Measurements from ENCODE around the gene ASXL1.

The ASXL1 gene

DNA sequence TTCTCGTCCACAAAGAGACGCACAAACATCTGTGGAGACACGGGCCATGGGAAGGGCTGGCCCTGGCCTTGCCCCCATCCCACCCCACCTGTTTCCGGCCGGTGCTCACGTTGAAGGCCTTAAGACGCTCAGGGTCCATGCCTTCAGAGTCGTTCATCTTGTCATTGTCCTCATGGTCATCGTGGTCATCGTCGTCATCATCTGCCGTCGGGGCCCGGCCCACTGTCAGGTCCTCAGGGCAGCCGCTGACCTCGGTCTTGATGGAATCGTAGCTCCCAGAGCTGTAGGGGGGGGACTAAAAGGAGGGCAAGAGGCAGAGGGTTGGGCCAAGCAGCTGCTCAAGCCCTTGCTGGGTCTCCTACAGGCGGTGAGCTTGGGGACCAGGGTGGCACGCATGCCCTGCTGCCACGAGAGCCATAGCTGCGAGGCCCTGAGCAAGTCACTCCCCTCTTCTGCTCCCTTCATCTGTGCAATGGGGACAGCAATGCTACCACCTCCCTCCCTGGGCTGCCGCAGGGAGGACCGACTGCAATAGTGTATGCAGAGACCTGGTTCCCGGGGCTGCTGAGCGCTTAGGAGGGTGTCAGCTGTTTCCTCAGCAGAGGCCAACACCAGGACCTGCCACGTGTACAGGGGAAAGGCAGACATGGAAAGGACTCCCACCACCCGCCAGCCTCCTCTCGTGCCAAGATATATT lies 95.5 kb downstream of the ASXL1 start:
- no peak for DNase-seq (ENCODE audit: low read depth)

DNA sequence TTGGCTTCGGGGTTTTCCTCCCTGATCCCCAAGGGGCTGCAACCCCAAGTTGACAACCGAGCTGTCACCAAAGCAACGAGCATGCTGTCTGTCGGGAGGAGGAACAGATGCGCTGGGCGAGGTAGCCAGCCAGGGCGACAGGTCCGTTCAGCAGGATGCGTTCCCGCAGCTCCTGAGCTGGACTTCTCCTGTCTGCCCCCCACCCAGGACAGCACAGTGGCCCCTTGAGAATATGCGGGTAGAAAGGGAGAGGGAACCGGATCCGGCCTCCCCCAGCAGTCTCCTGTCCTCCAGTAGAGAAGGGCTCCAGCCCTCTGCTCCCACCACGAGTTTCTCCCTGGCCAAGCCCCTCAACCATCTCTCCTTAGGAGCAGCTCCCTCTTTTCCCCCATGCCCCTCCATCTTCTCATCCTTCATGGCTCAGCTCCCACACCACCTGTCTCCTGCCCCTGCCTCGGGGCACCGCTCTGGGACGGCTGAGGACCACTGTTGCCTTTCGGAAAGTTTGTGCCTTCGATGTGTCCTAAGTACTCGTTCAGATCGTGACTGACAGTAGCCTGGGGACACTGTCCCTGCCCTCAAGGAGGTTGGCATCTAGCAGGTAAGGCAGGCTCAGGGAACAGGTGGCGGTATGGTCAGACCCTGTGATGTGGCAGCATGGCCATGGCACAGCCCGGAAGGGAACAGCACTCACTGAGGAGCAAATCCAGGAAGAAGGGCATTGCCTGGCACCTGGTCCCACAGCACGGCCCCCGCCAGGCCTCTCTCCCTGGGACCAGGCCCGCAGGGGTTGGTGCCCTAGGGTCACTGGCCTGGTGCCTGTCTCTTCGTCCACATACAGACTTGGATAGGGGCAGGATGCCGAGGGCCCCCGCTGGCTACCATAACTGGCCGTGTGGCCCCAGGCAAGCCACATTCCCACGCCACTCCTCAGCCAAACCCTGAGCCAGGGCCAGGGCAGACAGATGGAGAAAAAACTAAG lies 96.3 kb downstream of the ASXL1 start:
- DNase-seq (ENCODE audit: low read depth): no peak

DNA sequence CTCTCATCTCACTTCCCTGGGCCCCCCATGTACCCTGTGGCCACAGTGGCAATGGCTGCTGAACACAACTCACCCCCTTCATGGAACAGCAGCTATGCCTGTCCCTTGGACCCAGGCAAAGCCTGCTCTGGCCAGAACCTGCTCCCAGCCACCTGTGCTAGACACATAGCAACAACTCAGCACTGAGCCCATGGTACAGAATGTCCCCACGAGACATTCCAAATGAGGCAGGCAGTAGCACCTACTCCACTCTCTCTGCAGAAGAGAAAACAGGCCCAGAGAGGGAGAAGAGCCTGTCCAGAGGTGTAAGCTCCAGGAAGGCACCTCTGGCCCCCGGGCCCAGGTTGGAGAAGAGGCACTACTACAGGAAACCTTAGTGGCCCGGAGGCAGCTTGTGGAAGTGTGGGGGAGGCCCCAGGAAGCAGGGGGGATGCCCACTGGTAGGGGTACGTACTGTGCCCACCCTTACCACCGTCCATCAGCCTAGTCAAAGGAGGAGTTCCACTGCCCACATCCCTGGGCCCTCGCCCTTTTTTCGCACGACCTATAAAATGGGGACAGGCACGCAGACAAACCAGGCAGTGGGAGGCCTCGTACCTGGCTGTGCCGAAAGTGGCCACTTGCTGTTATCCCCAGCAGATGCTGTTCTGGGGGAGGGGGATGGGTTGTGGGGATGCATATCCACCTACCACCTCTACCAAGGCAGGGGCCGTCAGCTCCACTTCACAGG lies 97.2 kb downstream of the ASXL1 start:
- no peak for DNase-seq (ENCODE audit: low read depth)

DNA sequence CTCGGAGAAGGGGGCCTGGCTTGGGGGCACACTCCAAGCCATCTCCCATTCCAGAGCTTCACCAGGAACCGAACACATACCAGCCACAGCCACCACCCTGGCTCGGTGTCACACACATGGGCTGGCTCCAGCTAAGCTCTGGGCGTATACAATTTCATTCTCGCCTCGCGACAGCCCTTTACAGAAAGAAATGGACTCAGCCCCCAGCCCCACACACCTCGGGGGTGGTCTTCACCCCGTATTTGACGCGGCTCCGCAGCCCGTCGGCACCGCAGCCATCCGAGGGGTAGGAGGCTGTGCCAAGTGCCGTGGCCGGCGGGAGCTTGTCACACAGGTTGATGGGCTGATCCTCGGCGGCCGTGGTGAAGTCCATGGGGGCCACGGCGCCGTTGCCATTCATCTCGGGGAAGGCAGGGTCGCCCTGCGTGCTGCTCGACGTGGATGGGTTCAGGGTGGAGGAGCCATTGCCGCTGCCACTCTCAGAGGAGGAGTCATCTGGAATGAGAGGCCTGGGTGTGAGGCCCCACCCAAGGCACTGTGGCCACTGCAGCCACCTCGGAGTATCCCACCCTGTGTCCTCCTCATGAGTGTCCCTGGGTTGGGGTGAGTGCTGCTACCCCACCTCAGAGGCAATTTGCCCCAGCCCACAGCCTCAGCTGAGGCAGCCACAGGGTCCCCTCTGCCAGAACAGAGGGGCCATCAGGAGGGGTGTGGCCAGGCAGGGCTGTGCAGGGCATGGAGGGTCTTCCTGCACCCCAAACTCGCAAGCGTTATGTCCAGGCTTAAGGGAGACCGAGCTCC lies 98.0 kb downstream of the ASXL1 start:
- no peak for DNase-seq (ENCODE audit: low read depth)

DNA sequence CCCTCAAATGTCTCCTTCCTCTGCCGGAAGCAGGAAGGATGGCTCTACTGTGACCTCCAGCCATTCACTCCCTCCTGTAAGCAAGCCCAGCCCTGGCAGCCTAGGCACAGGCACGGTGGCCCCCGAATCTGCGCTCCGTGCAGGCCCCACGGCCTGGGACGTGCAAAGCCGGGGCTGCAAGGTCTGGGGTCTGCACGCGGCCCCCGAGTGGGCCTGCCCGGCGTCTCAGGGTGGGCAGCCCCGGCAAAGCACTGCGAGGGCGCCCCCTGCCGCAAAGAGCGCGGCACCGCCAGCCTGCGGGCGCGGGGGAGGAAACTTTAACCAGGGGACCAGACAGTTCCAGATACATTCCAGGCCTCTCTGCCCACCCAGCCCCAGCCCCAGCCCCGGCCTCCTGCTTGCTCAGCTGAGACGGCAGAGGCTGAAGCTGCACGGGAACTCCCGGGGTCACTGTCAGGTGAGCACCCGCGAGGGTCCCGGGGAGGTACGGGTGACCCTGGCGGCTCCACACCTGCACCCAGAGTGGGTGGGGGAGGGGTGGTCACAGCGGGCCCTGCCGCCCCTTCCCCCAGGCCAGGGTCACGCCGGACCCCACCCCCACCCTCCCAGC lies 98.8 kb downstream of the ASXL1 start:
- DNase-seq (ENCODE audit: low read depth): no peak

DNA sequence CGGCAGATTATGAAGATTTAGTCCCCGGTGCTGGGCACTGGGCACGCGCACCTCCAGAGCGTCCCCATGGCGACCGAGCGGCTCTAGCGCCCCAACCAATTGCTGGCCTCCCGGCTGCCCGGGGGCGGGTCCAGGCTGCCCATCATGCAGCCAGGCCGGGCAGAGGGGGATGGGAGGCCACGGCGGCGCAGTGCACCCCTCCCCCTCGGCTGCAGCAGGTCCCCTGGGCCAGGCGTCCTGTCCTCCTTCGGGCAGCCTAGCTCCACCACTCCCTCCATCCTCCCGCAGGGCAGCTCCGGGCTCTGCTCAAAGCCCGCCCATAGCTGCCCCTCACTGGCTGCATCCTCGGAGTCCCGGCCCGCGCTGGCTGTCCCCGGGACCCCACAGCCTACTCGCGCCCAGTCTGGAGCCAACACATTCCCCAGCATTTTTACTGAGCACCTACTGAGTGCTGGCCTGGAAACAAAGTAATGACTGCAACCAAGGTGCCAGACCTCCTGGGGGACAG lies 99.4 kb downstream of the ASXL1 start:
- DNase-seq (ENCODE audit: low read depth): no peak

DNA sequence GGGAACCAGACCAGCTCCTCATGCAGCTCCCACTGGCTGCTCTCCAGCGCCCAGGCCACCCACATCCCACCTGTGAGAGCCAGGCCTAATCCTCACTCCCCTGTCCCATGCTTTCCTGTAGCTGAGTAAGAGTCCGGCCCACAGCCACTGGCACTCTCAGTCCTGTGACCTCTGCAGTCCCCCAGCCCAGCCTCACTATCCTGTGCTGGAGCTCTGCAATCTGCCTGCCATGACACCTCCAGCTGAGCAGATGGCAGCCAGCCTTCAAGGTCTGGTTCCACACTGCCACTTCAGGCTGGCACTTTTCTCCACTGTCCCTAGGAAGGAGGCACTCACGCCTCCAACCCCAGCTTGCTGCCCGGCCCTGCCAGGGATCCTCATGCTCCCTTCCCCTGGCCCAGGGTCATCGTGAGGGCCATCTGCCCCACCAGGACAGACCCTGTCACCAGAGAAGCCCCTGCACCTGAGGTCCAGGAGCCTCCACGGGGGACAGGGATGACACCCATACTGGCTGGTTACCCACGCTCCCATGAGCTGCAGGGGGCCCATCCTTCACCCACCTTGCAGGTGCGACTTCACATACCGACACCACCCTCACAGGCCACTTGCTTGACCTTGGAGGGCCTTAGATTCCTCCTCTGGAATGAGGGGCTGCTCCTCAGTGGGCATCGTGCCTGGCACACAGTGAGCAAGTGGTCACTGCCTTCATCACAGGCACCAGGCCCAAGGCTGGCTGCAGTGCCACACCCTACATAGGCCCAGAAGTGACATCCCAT lies 100.1 kb downstream of the ASXL1 start:
- DNase-seq (ENCODE audit: low read depth): no peak

DNA sequence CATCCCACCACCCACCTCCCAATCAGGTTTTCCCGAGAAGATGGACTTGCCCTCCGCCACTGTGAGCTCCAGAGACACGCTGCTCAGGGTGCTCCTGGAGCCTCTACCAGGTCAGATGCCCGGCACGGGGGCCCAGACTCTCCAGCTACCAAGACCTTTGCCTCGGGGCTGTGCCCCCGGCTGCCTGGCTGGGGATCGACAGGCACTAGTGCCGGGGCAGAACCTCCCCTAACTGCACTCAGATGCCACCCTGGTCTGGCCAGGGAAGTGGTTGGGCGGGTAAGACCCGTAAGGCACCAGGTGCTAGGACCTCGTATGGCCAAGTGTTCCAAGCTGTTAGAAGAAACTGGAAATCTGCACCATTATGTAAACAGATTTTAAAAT lies 100.7 kb downstream of the ASXL1 start:
- no peak for DNase-seq (ENCODE audit: low read depth)

DNA sequence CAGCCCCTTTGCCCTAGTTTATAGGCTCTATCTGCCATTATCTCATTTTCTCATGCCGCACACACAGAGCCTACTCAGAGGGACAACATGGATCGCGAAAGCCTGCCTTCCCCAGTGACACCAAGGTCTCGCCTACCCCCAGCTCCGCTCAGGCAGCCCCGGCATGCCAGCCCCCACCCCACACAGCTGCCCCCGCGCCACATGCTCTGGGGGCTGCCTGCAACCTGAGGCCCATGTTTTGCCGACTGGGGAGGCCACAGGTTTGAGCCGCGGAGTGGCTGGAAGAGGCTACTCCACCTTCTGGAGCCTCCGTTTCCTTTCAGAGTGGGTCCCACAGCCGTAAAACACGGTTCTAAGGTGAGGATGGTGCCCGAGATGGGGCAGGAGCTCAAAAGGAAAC lies 102.1 kb downstream of the ASXL1 start:
- no peak for DNase-seq (ENCODE audit: low read depth)

DNA sequence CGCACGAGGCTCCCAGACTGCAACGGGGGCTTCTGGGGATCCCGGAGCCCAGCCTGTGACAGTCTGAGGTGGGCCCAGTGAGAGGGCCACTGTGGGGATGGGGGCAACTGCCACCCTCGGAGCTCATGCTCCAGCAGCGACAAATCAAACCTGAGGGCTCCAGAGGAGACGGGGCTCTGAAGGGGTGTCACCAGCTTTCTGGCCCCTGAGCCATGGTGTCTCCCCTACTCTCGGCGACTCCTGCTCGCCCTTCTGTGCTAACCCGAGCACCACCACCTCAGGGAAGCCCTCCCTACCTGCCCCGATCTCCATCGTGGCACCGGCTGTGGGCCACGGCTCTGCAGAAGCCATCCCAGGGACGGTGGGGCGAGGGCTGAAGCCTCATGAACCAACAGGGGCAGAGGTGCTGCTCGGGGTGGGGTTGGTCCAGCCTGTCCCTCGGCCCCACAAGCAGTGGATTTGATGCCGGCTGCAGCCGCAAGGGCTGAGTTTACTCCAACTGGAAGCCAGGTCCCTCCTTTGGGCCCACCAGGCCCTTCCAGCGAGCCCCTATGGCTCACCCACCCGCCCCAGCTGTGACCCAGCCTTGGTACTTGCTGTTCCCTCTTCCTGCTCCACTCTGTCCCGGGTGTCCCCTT lies 102.7 kb downstream of the ASXL1 start:
- no peak for DNase-seq (ENCODE audit: low read depth)

DNA sequence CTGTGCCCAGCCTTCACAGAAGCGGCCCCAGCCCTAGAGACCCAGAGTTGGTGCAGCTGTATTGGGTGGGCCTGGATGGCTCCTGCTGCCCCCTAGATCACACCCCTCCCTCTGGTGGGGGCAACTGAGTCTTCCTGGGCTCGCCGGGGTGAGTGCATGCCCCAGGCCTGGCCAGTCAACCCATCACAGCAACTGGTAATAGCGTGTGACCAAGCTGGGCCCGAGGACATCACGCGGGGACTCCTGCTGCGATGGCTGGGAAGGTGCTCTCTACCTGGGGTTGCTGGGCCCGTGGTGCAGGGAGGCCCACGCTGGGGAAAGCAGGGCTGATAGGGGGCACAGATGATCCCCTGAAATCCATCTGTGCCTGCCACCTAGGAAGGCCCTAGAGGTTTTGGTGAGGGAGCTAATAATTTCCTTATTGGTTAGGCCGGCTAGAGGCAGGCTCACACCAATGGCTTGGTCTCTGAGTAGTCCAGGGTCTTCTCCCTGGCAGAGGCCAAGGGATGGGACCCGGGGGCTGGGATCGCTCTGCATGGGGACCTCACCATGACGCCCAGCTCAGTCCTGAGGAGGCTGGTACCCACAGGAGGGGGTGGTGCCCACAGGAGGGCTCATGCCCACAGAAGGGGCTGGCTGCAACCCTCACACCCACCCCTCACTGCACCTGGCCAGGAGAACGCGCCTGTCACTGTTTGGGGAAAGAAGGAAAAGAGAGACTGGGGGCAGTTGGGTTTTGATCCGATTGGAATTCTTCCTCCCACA lies 103.9 kb downstream of the ASXL1 start:
- no peak for DNase-seq (ENCODE audit: low read depth)

DNA sequence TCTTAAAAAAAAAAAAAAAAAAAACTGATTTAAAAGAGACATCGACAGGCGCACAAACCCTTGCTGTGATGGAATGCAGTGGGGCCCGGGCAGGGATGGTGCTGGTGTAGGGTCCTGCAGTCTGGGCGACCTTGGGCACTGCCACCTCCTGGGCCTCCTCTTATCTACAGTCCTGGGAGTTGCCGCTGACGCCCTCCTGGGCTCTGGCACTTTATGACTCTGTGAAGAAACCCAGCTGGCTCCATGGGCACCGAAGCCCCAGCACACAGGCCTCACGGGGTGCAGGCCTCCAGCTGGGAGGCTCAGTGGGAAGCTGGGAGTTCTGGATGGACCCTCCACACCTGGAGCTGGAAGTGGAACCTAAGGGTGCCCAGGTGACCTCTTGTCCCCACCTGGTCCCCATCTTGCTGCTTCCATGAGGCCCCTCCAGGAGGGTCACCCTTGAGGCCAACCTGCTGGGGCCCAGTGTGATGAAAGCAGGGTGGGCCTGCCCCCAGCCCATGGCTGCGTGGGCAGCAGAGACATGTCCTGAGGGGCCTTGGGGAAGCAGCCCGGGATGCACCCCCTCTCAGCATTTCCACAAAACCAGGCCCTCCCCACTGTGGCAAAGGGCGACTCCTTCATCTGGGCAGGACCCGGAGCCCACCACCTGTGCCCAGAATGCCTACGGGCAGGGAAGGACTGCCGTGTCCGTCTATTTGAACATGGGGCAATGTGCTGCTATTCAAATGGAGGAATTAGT lies 104.9 kb downstream of the ASXL1 start:
- no peak for DNase-seq (ENCODE audit: low read depth)

DNA sequence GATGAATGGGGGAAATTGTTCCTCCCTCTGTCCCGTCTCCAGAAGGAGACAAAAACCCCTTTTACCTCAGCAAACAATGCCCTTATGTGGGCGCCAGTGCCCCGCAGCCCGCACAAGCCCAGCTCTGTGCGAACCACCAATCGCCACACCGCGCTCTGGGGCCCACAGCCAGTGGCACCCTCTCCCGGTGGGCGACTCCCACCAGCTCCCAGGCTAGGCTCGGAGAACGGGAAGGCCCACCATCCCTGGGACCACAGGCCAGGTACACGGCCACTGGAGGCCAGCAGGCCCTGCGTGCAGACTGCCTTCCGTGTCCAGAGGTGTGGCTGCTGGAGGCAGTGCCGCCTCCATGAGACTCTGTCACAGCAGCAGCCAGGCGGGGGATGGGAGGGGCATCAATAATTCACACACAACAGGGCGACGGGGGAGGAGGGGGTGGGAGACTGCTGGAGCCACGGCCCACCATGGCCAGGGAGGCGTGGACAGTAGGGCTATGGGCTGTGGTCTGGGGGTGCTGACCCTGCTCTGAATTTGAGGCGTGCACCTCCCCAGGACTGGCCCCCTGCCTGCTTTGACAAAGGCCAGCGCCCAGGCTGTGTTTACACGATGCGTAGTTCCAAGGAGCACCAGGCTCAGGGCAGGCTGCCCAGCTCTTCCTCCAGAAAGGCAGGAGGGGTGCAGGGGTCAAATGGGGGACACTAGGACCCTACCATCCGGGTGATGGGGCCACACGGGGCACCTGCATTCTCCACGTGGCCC lies 105.7 kb downstream of the ASXL1 start:
- no peak for DNase-seq (ENCODE audit: low read depth)

DNA sequence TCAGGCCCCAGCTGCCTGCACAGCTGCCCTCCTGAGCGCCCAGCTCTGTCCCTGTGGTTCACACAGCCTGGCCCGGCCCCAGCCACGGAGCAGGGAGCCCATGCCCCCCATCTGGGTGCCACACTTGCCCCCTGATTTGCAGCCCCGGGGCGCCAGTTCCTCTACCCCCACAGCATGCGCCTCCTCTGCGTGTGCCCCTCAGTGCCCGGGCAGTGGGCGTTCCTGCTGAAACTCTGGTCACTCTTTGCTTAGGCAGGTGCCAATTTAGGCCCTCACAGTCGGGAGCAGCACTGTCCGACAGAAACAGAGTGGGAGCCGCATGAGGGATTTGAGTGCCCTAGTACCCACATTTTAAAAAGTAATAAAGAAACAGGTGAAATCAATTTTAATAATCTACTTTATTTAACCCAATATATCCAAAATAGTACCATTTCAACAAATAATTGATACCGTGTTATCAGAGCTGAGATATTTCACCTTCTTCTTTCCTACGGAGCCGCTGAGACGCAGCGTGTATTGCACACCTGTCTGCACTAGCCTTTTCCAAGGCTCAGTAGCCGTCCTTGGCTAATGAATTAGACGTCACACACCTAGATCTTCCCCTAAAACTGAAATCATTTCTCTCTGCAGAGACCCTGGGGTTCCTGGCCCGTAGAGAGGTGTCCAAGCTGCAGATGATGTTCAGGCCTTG lies 106.4 kb downstream of the ASXL1 start:
- DNase-seq (ENCODE audit: low read depth): no peak

DNA sequence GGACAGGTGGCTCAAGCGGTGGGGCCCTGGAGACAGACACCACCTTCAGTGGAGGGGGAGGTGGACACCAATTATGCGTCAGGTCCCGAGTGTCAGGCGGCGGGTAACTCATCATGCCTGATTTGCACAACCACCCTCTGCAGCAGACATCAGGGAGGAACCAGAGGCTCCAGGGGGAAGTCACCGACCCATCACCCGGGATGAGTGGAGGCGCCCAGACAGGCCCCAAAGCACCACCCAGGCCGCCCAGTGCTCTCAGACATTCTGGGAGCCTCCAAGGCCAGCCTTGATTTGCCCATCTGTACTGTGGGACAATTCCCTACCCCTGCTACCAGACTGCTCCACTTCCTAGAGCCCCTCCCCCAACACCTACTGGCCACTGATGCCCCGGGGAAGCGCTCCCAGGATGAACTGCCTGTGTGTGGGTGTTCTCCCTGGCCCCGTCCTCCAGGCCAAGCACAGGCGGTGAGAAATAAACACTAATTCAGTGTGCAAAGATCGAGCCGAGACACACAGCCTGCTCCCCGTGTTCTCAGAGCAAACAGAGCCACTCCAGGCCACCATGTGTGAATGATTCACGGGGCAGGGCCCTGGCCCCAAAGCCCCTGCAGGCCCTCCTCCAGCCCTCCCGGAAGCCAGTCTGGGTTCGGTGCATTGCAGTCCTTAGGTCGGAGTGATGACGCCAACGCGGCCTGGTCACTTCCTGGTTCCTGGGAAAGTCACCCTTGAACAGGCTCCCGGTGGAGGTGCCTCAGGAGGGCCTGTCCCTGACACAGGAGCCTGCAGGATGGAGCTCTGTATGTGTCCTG lies 107.2 kb downstream of the ASXL1 start:
- peak; percentile 21 for DNase-seq (ENCODE audit: low read depth)

Data from fibroblast of the conjunctiva (primary cell).